ENCODE data around the gene IL17C. TPM values are rescaled to one million over a fixed set of nuclear protein-coding genes. Genes with fewer than 3 reads are reported as not detected.

IL17C gene
- total and polyA plus RNA-seq, 9 of the 15 experiments (the other 6 are each of a cell fraction or from before 2014, with no cell fraction given) = not detected

GRCh38 chr16:88628512-88628974 lies 9.8 kb upstream of the IL17C start (continued):
- TF ChIP-seq MAX (CRISPR knock-in tag; IDR thresholded peaks at IDR 0.05) (peak; percentile 19; the same call in 1 of the 2 replicates), THAP7 (CRISPR knock-in tag; IDR thresholded peaks at IDR 0.05) (no peak), GTF2F1 (IDR thresholded peaks at IDR 0.05; ENCODE audit: low read depth, low read length) (no peak), TRIM24 (IDR thresholded peaks at IDR 0.05) (no peak), HDAC2 (IDR thresholded peaks at IDR 0.05) (peak; percentile 52; the same call in 1 of the 2 replicates), CREM (IDR thresholded peaks at IDR 0.05; ENCODE audit: low read depth) (no peak; the same call in 1 of the 2 replicates), FUS (optimal IDR thresholded peaks at IDR 0.05; ENCODE audit: low read depth, low read length) (no peak), ZNF184 (CRISPR knock-in tag; IDR thresholded peaks at IDR 0.05) (no peak), CBX1 (IDR thresholded peaks at IDR 0.05; ENCODE audit: low read depth) (no peak), ZNF436 (CRISPR knock-in tag; IDR thresholded peaks at IDR 0.05) (no peak), SMC3 (conservative IDR thresholded peaks at IDR 0.05; ENCODE audit: insufficient read depth, low read depth, low read length) (peak; percentile 60)
- TF ChIP-seq, protein P1, sequence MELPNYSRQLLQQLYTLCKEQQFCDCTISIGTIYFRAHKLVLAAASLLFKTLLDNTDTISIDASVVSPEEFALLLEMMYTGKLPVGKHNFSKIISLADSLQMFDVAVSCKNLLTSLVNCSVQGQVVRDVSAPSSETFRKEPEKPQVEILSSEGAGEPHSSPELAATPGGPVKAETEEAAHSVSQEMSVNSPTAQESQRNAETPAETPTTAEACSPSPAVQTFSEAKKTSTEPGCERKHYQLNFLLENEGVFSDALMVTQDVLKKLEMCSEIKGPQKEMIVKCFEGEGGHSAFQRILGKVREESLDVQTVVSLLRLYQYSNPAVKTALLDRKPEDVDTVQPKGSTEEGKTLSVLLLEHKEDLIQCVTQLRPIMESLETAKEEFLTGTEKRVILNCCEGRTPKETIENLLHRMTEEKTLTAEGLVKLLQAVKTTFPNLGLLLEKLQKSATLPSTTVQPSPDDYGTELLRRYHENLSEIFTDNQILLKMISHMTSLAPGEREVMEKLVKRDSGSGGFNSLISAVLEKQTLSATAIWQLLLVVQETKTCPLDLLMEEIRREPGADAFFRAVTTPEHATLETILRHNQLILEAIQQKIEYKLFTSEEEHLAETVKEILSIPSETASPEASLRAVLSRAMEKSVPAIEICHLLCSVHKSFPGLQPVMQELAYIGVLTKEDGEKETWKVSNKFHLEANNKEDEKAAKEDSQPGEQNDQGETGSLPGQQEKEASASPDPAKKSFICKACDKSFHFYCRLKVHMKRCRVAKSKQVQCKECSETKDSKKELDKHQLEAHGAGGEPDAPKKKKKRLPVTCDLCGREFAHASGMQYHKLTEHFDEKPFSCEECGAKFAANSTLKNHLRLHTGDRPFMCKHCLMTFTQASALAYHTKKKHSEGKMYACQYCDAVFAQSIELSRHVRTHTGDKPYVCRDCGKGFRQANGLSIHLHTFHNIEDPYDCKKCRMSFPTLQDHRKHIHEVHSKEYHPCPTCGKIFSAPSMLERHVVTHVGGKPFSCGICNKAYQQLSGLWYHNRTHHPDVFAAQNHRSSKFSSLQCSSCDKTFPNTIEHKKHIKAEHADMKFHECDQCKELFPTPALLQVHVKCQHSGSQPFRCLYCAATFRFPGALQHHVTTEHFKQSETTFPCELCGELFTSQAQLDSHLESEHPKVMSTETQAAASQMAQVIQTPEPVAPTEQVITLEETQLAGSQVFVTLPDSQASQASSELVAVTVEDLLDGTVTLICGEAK (IDR thresholded peaks at IDR 0.05) = no peak; the same call in 1 of the 2 replicates
- TF ChIP-seq, protein P1 (CRISPR knock-in tag; IDR thresholded peaks at IDR 0.05) = no peak
- TF ChIP-seq, protein P2, sequence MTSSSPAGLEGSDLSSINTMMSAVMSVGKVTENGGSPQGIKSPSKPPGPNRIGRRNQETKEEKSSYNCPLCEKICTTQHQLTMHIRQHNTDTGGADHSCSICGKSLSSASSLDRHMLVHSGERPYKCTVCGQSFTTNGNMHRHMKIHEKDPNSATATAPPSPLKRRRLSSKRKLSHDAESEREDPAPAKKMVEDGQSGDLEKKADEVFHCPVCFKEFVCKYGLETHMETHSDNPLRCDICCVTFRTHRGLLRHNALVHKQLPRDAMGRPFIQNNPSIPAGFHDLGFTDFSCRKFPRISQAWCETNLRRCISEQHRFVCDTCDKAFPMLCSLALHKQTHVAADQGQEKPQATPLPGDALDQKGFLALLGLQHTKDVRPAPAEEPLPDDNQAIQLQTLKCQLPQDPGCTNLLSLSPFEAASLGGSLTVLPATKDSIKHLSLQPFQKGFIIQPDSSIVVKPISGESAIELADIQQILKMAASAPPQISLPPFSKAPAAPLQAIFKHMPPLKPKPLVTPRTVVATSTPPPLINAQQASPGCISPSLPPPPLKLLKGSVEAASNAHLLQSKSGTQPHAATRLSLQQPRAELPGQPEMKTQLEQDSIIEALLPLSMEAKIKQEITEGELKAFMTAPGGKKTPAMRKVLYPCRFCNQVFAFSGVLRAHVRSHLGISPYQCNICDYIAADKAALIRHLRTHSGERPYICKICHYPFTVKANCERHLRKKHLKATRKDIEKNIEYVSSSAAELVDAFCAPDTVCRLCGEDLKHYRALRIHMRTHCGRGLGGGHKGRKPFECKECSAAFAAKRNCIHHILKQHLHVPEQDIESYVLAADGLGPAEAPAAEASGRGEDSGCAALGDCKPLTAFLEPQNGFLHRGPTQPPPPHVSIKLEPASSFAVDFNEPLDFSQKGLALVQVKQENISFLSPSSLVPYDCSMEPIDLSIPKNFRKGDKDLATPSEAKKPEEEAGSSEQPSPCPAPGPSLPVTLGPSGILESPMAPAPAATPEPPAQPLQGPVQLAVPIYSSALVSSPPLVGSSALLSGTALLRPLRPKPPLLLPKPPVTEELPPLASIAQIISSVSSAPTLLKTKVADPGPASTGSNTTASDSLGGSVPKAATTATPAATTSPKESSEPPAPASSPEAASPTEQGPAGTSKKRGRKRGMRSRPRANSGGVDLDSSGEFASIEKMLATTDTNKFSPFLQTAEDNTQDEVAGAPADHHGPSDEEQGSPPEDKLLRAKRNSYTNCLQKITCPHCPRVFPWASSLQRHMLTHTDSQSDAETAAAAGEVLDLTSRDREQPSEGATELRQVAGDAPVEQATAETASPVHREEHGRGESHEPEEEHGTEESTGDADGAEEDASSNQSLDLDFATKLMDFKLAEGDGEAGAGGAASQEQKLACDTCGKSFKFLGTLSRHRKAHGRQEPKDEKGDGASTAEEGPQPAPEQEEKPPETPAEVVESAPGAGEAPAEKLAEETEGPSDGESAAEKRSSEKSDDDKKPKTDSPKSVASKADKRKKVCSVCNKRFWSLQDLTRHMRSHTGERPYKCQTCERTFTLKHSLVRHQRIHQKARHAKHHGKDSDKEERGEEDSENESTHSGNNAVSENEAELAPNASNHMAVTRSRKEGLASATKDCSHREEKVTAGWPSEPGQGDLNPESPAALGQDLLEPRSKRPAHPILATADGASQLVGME (CRISPR knock-in tag; IDR thresholded peaks at IDR 0.05) = no peak

Data from K562 (cell line).